AG08395 (cell line): ENCODE results near the gene AREL1.

Source experiments
- DNase-seq: peaks from one replicate; pipeline ENCODE4 v3.0.0; 2012; ENCODE audit warnings: mixed read lengths, low spot score

The AREL1 gene

GRCh38 chr14:74697543-74697942 lies 15.3 kb downstream of the AREL1 start:
- DNase-seq = peak; percentile 79

GRCh38 chr14:74697011-74697410 lies 15.9 kb downstream of the AREL1 start:
- DNase-seq = no peak

- DNase-seq = no peak
Measured at GRCh38 chr14:74695406-74695805, 17.5 kb downstream of the AREL1 start.

- DNase-seq = no peak
Measured at GRCh38 chr14:74693191-74693590, 19.7 kb downstream of the AREL1 start.

- DNase-seq = no peak
Measured at GRCh38 chr14:74691456-74691855, 21.4 kb downstream of the AREL1 start.

GRCh38 chr14:74685921-74686678 lies 26.8 kb downstream of the AREL1 start:
- DNase-seq = no peak

- no peak for DNase-seq
Measured at GRCh38 chr14:74685056-74685455, 27.8 kb downstream of the AREL1 start.

GRCh38 chr14:74684434-74684833 lies 28.4 kb downstream of the AREL1 start:
- no peak for DNase-seq

GRCh38 chr14:74683406-74683805 lies 29.5 kb downstream of the AREL1 start:
- DNase-seq = no peak

GRCh38 chr14:74682169-74682952 lies 30.5 kb downstream of the AREL1 start:
- DNase-seq = no peak

GRCh38 chr14:74675219-74675618 lies 37.7 kb downstream of the AREL1 start:
- no peak for DNase-seq

- DNase-seq = no peak
Measured at GRCh38 chr14:74673768-74674167, 39.1 kb downstream of the AREL1 start.

- peak; percentile 62 for DNase-seq
Measured at GRCh38 chr14:74671789-74672188, 41.1 kb downstream of the AREL1 start.

GRCh38 chr14:74670726-74671411 lies 42.0 kb downstream of the AREL1 start:
- DNase-seq = peak; percentile 48

GRCh38 chr14:74669846-74670245 lies 43.0 kb downstream of the AREL1 start:
- no peak for DNase-seq

- no peak for DNase-seq
Measured at GRCh38 chr14:74669256-74669655, 43.6 kb downstream of the AREL1 start.

- no peak for DNase-seq
Measured at GRCh38 chr14:74667758-74668157, 45.1 kb downstream of the AREL1 start.

- DNase-seq = no peak
Measured at GRCh38 chr14:74664717-74665116, 48.2 kb downstream of the AREL1 start.

GRCh38 chr14:74663884-74664283 lies 49.0 kb downstream of the AREL1 start:
- no peak for DNase-seq

- no peak for DNase-seq
Measured at GRCh38 chr14:74661726-74662450, 51.0 kb downstream of the AREL1 start.

GRCh38 chr14:74660863-74661262 lies 52.0 kb downstream of the AREL1 start:
- DNase-seq = no peak

GRCh38 chr14:74660167-74660566 lies 52.7 kb downstream of the AREL1 start:
- no peak for DNase-seq
